ENCODE data around the gene SEPTIN8. TPM values are rescaled to one million over a fixed set of nuclear protein-coding genes. Genes with fewer than 3 reads are reported as not detected.

SEPTIN8 gene
- total RNA-seq, 4 donors from 2014 or later, result 27.6 to 42.1 (median 29.7) TPM

DNA sequence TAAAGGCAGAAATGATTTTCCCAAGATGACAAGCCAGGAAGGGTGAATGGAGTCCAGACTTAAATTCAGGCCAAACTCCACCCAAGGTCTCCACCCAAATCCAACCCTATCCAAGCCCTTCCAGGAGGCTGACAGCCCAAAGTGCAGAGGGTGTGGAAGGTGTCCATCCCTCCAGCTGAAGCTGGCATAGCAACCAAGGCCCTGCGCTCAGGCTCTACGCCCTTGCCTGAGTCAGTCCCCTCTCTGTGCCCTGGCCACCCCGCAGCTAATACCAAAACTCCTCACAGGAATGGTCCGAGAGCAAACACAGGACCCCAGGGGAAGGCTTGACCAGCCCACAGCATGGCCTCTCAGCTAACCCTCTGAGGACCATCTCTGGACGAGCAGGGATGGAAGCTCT lies 2.1 kb downstream of the SEPTIN8 start:
- DNase-seq (ENCODE audit: low spot score) (no peak), ATAC-seq (ENCODE audit: low FRiP score) (no peak)
- TF ChIP-seq, protein P1, sequence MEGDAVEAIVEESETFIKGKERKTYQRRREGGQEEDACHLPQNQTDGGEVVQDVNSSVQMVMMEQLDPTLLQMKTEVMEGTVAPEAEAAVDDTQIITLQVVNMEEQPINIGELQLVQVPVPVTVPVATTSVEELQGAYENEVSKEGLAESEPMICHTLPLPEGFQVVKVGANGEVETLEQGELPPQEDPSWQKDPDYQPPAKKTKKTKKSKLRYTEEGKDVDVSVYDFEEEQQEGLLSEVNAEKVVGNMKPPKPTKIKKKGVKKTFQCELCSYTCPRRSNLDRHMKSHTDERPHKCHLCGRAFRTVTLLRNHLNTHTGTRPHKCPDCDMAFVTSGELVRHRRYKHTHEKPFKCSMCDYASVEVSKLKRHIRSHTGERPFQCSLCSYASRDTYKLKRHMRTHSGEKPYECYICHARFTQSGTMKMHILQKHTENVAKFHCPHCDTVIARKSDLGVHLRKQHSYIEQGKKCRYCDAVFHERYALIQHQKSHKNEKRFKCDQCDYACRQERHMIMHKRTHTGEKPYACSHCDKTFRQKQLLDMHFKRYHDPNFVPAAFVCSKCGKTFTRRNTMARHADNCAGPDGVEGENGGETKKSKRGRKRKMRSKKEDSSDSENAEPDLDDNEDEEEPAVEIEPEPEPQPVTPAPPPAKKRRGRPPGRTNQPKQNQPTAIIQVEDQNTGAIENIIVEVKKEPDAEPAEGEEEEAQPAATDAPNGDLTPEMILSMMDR (IDR thresholded peaks at IDR 0.05), result no peak

GRCh38 chr5:132774406-132774805 lies 2.6 kb downstream of the SEPTIN8 start:
- TF ChIP-seq, protein P1 (IDR thresholded peaks at IDR 0.05), result no peak
- ATAC-seq (ENCODE audit: low FRiP score) (peak; percentile 15), DNase-seq (ENCODE audit: low spot score) (no peak)

- ATAC-seq (ENCODE audit: low FRiP score) (no peak), DNase-seq (ENCODE audit: low spot score) (no peak)
- TF ChIP-seq, protein P1 (IDR thresholded peaks at IDR 0.05), result no peak
Measured at GRCh38 chr5:132773601-132774355, 3.3 kb downstream of the SEPTIN8 start.

DNA sequence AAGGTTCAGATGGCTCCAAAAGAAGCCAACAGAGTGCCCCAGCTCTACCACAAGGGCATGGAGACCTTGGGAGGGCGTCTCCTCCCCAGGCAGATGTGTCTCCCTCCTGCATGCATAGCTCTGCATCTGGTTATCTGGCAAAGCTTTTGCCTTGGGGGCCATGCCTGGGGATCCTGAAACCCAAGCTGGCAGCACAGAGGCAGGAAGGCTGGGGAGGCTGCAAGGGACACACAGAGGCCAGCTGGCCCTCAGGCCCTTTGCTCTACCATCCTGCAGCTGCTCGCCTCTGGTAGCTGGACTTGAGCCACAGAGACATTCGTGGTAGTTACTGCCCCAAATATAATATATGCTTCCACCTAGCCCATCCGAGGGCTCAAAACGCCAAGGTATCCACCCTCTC lies 3.9 kb downstream of the SEPTIN8 start:
- TF ChIP-seq, protein P1 (IDR thresholded peaks at IDR 0.05), result no peak
- DNase-seq (ENCODE audit: low spot score), result no peak
- ATAC-seq (ENCODE audit: low FRiP score), result no peak

GRCh38 chr5:132772291-132773070 lies 4.6 kb downstream of the SEPTIN8 start:
- no peak for DNase-seq (ENCODE audit: low spot score)
- no peak for ATAC-seq (ENCODE audit: low FRiP score)

DNA sequence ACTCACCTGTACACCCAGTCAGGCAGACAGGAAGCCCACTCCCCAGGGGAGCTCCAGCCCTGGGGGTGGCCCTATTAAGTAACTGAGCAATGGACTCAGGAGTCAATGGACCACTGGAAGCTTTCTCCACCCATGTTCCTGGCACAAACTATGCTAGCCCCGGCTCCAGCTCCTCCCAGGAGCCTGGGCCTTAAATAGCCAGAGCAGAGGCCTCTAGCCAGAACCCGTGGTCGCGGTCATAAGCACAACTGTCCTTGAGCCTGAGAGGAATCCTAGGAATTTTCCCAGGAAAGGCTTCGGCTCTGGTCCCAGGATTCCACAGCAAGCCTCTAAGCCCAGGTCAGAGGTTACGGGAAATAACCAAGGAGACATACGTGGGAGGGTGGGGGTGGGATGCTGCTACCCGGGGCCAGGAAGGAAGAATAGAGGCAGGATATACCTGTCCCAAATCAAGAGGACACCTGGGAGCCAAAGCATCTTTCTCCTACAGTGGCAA lies 5.5 kb downstream of the SEPTIN8 start:
- no peak for ATAC-seq (ENCODE audit: low FRiP score)
- DNase-seq (ENCODE audit: low spot score), result no peak
- TF ChIP-seq, protein P1 (IDR thresholded peaks at IDR 0.05), result no peak

More at GRCh38 chr5:132772291-132773070, 4.6 kb downstream of the SEPTIN8 start:
- TF ChIP-seq, protein P1 (IDR thresholded peaks at IDR 0.05), result no peak

Measured in omental fat pad (tissue), 4 donors.